ENCODE data around the gene PRKCE.

DNA sequence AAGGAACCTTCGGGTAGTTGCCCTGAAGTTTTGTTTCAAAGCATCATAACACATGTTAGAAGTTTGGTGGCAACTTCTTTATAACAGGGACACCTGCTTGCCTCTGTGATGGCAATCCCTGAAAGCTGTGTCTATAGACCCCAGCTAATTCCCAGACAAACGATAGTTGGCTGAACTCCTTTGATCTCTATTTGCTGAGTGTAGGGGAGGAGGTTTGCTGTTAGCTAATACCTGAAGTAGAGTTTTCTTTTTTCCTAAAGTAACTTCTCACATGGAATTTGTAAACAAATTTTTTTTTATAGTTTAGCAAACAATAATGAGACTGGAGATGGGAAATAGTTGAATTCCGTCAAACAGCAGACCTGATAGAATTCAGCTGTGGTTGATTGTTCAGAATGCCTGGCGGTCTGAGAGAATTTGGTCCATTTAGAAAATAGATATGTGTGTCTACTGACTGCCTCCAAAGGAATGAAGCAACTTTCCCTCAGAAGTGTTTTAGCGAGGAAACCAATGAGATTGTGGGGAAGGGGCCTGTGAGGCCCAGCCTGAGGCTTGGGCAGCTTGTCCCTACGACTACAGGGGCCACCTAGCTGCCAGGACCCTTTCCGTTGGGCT, 522.3 kb downstream of the PRKCE start:
- TF ChIP-seq, protein P1, sequence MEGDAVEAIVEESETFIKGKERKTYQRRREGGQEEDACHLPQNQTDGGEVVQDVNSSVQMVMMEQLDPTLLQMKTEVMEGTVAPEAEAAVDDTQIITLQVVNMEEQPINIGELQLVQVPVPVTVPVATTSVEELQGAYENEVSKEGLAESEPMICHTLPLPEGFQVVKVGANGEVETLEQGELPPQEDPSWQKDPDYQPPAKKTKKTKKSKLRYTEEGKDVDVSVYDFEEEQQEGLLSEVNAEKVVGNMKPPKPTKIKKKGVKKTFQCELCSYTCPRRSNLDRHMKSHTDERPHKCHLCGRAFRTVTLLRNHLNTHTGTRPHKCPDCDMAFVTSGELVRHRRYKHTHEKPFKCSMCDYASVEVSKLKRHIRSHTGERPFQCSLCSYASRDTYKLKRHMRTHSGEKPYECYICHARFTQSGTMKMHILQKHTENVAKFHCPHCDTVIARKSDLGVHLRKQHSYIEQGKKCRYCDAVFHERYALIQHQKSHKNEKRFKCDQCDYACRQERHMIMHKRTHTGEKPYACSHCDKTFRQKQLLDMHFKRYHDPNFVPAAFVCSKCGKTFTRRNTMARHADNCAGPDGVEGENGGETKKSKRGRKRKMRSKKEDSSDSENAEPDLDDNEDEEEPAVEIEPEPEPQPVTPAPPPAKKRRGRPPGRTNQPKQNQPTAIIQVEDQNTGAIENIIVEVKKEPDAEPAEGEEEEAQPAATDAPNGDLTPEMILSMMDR (IDR thresholded peaks at IDR 0.05) = no peak
- no peak for TF ChIP-seq POLR2A (IDR thresholded peaks at IDR 0.05)
